GM15510 (cell line): ENCODE measurements around the gene SMARCE1.
A peak's percentile ranks its signal among the peaks of the same experiment; 100 is the strongest.

Experiments used
- POLR2A ChIP-seq: IDR thresholded peaks from 3 replicates; pipeline ENCODE4 v1.6.1; 2011; ENCODE audit warnings: borderline replicate concordance; ENCODE audit not compliant: insufficient read length; ENCODE audit errors: extremely low read depth

Gene SMARCE1

GRCh38 chr17:40647624-40648383 lies at the start of gene SMARCE1:
SMARCE1 (minus strand) TSS chr17:40647818; CDS start chr17:40645802, 2,016 bp downstream.
- TF ChIP-seq POLR2A, result peak; percentile 70

GRCh38 chr17:40697297-40697696 lies 49.7 kb upstream of the SMARCE1 start:
- no peak for TF ChIP-seq POLR2A

GRCh38 chr17:40696651-40697072 lies 49.0 kb upstream of the SMARCE1 start:
- no peak for TF ChIP-seq POLR2A

GRCh38 chr17:40695874-40696472 lies 48.4 kb upstream of the SMARCE1 start:
- no peak for TF ChIP-seq POLR2A

- TF ChIP-seq POLR2A, result no peak
Observed at GRCh38 chr17:40694584-40694983, 47.0 kb upstream of the SMARCE1 start.

- TF ChIP-seq POLR2A, result no peak
Observed at GRCh38 chr17:40687106-40687505, 39.5 kb upstream of the SMARCE1 start.

- no peak for TF ChIP-seq POLR2A
Observed at GRCh38 chr17:40686192-40686591, 38.6 kb upstream of the SMARCE1 start.

GRCh38 chr17:40680998-40681397 lies 33.4 kb upstream of the SMARCE1 start:
- no peak for TF ChIP-seq POLR2A

GRCh38 chr17:40679523-40679907 lies 31.9 kb upstream of the SMARCE1 start:
- TF ChIP-seq POLR2A, result no peak

GRCh38 chr17:40678902-40679522 lies 31.4 kb upstream of the SMARCE1 start:
- TF ChIP-seq POLR2A, result no peak

GRCh38 chr17:40675905-40676304 lies 28.3 kb upstream of the SMARCE1 start:
- no peak for TF ChIP-seq POLR2A

GRCh38 chr17:40672654-40673053 lies 25.0 kb upstream of the SMARCE1 start:
- no peak for TF ChIP-seq POLR2A

- TF ChIP-seq POLR2A, result no peak
Observed at GRCh38 chr17:40671282-40671681, 23.7 kb upstream of the SMARCE1 start.

GRCh38 chr17:40666331-40666730 lies 18.7 kb upstream of the SMARCE1 start:
- no peak for TF ChIP-seq POLR2A

- no peak for TF ChIP-seq POLR2A
Observed at GRCh38 chr17:40664582-40665333, 17.1 kb upstream of the SMARCE1 start, which contains the start of gene KRT222. KRT222 (minus strand) TSS chr17:40665177; CDS start chr17:40665099, 78 bp downstream.
